HepG2 (cell line): Measurements from ENCODE around the gene DIPK1A. TPM values are rescaled to one million over a fixed set of nuclear protein-coding genes. Genes with fewer than 3 reads are reported as not detected.

ENCODE experiments used
- ATAC-seq: fragments of 200-7000 bp; cut with Tn5 transposase; 3 replicates; pipeline ENCODE4 v1.9.1; 2020; ENCODE audit warnings: mild to moderate bottlenecking, moderate library complexity
- BruUV-seq: library from RNA; stranded (reverse); fragments of 400-500 nt; replicated peaks from 2 replicates; lab custom pipeline; 2021; lab: Mats Ljungman, UMichigan
- CTCF ChIA-PET: fragments of 300-600 bp; formaldehyde crosslinking; extraction: SDS; loops from one replicate; lab custom pipeline; 2021; ENCODE audit warnings: low total read pairs, inconsistent platforms, low intra/inter-chr PET ratio; lab: Yijun Ruan, JAX
- POLR2A ChIA-PET: fragments of 350-600 bp; sonication (Branson Sonifier 250); formaldehyde crosslinking; loops from one replicate; lab custom pipeline; 2020; ENCODE audit warnings: antibody characterized with exemption, inconsistent platforms; lab: Yijun Ruan, JAX
- DNase-seq: peaks from one replicate; pipeline ENCODE4 v3.0.0-alpha.2; 2015; ENCODE audit warnings: low spot score
- FAIRE-seq: peaks from 3 replicates; lab custom pipeline; 2011; peaks lifted over from hg19 to GRCh38; lab: Jason Lieb, UNC
- H2AFZ ChIP-seq: one replicate; pipeline ENCODE4 v1.6.1; 2011; ENCODE audit warnings: low read length, inconsistent platforms
- H3K27ac ChIP-seq: fragments of 300-600 bp; 3 replicates; pipeline ENCODE4 v1.8.0; 2011; ENCODE audit warnings: mixed run types, mild to moderate bottlenecking, mixed read lengths, low read length, inconsistent platforms; ENCODE audit not compliant: insufficient read depth; ENCODE audit errors: extremely low read length
- H3K27me3 ChIP-seq, 2 experiments: fragments of 200-600 bp in 1 of 2; 2 replicates in 1 of 2; 3 replicates in 1 of 2; pipeline versions ENCODE4 v1.6.0 to v1.8.0; 2011; ENCODE audit warnings: low read length in 2 of 2, mild to moderate bottlenecking in 2 of 2, moderate library complexity in 2 of 2, inconsistent platforms in 1 of 2; ENCODE audit not compliant: insufficient read depth in 2 of 2, control insufficient read depth in 1 of 2
- H3K36me3 ChIP-seq, 2 experiments: fragments of 200-600 bp in 1 of 2; replicated peaks in 1 of 2; 2 replicates in 1 of 2; 3 replicates in 1 of 2; pipeline versions ENCODE4 v1.5.1 to v1.8.0; 2011; ENCODE audit warnings: low read length in 2 of 2, inconsistent platforms in 1 of 2; ENCODE audit not compliant: insufficient read depth in 2 of 2, control insufficient read depth in 1 of 2
- H3K4me1 ChIP-seq: 2 replicates; pipeline ENCODE4 v1.5.1; 2012; ENCODE audit warnings: low read length, inconsistent platforms; ENCODE audit not compliant: insufficient read depth
- H3K4me2 ChIP-seq: 2 replicates; pipeline ENCODE4 v1.6.0; 2011; ENCODE audit warnings: low read depth, low read length, inconsistent platforms
- H3K4me3 ChIP-seq, 3 experiments: fragments of 200-600 bp in 1 of 3; sonication (generic), shearing (Covaris generic) in 1 of 3; replicated peaks in 1 of 3; 2 replicates each; pipeline ENCODE4 v1.5.1; 2011 to 2016; ENCODE audit warnings: low read length in 3 of 3, inconsistent platforms in 2 of 3, low read depth in 2 of 3, mild to moderate bottlenecking in 2 of 3, control low read depth in 1 of 3, mixed read lengths in 1 of 3; ENCODE audit not compliant: insufficient read depth in 1 of 3
- H3K79me2 ChIP-seq: one replicate; pipeline ENCODE4 v1.6.1; 2011; ENCODE audit warnings: low read length, inconsistent platforms; ENCODE audit not compliant: insufficient read depth
- H3K9ac ChIP-seq: 2 replicates; pipeline ENCODE4 v1.6.0; 2011; ENCODE audit warnings: mild to moderate bottlenecking, low read depth, low read length, inconsistent platforms; ENCODE audit not compliant: insufficient read depth
- H3K9me3 ChIP-seq: 2 replicates; pipeline ENCODE4 v1.5.1; 2012; ENCODE audit warnings: mild to moderate bottlenecking, low read length
- H4K20me1 ChIP-seq: 2 replicates; pipeline ENCODE4 v1.6.0; 2011; ENCODE audit warnings: inconsistent platforms, mild to moderate bottlenecking, low read length, moderate library complexity; ENCODE audit not compliant: insufficient read depth
- FLYWCH1 ChIP-seq: sonication (generic); formaldehyde crosslinking; IDR thresholded peaks from 2 replicates; pipeline ENCODE4 v1.8.1; 2023; ENCODE audit warnings: mild to moderate bottlenecking, missing genetic modification reagents
- JDP2 ChIP-seq: sonication (generic); formaldehyde crosslinking; IDR thresholded peaks from 2 replicates; pipeline ENCODE4 v1.8.1; 2022; ENCODE audit warnings: missing genetic modification reagents, borderline replicate concordance
- MATR3 ChIP-seq: sonication (generic); formaldehyde crosslinking; IDR thresholded peaks from 2 replicates; pipeline ENCODE4 v1.4.0; 2020; ENCODE audit warnings: missing genetic modification reagents
- MIER3 ChIP-seq: IDR thresholded peaks from 2 replicates; pipeline ENCODE4 v1.6.1; 2016; ENCODE audit warnings: missing compliant biosample characterization, borderline replicate concordance
- MTF2 ChIP-seq: sonication (generic); formaldehyde crosslinking; IDR thresholded peaks from 2 replicates; pipeline ENCODE4 v1.5.0; 2020; ENCODE audit warnings: missing genetic modification reagents, borderline replicate concordance
- PAX8 ChIP-seq: sonication (generic); formaldehyde crosslinking; IDR thresholded peaks from 2 replicates; pipeline ENCODE4 v1.8.0; 2022; ENCODE audit warnings: mild to moderate bottlenecking, missing genetic modification reagents, borderline replicate concordance
- PHF5A ChIP-seq: IDR thresholded peaks from one replicate; pipeline ENCODE4 v1.6.1; 2018; ENCODE audit warnings: low read depth, missing genetic modification reagents; ENCODE audit not compliant: unreplicated experiment
- RARA ChIP-seq: IDR thresholded peaks from 2 replicates; pipeline ENCODE4 v1.6.1; 2016; ENCODE audit warnings: missing genetic modification reagents, missing compliant biosample characterization
- RBFOX2 ChIP-seq: fragments of 200-400 bp; formaldehyde crosslinking; IDR thresholded peaks from 2 replicates; pipeline ENCODE4 v1.6.1; 2017; ENCODE audit warnings: low read depth, mild to moderate bottlenecking, low read length
- REL ChIP-seq: sonication (generic); formaldehyde crosslinking; conservative IDR thresholded peaks from 2 replicates; pipeline ENCODE4 v1.8.0; 2022; ENCODE audit warnings: mild to moderate bottlenecking, missing genetic modification reagents, moderate library complexity
- THAP11 ChIP-seq: IDR thresholded peaks from 2 replicates; pipeline ENCODE4 v1.6.1; 2016; ENCODE audit warnings: missing biosample characterization, missing genetic modification reagents
- ZC3H4 ChIP-seq: sonication (generic); formaldehyde crosslinking; IDR thresholded peaks from 2 replicates; pipeline ENCODE4 v1.4.0; 2020; ENCODE audit warnings: missing genetic modification reagents, borderline replicate concordance
- ZNF329 ChIP-seq: sonication (generic); formaldehyde crosslinking; IDR thresholded peaks from 2 replicates; pipeline ENCODE4 v1.9.0; 2021; ENCODE audit warnings: low read depth, mild to moderate bottlenecking, missing genetic modification reagents
- ZNF354B ChIP-seq: sonication (generic); formaldehyde crosslinking; IDR thresholded peaks from 2 replicates; pipeline ENCODE4 v1.8.0; 2022; ENCODE audit warnings: mild to moderate bottlenecking, missing genetic modification reagents
- ZNF441 ChIP-seq: sonication (generic); formaldehyde crosslinking; IDR thresholded peaks from 2 replicates; pipeline ENCODE4 v1.7.0; 2021; ENCODE audit warnings: missing genetic modification reagents, borderline replicate concordance
- ZNF556 ChIP-seq: sonication (generic); formaldehyde crosslinking; IDR thresholded peaks from 2 replicates; pipeline ENCODE4 v1.4.0; 2020; ENCODE audit warnings: mild to moderate bottlenecking, missing genetic modification reagents, borderline replicate concordance
- ZNF577 ChIP-seq: sonication (generic); formaldehyde crosslinking; IDR thresholded peaks from 2 replicates; pipeline ENCODE4 v1.4.0; 2020; ENCODE audit warnings: mild to moderate bottlenecking, low read depth, missing genetic modification reagents, borderline replicate concordance
- ZNF737 ChIP-seq: sonication (generic); formaldehyde crosslinking; IDR thresholded peaks from 2 replicates; pipeline ENCODE4 v1.5.0; 2020; ENCODE audit warnings: missing genetic modification reagents, mild to moderate bottlenecking, borderline replicate concordance
- ZNF839 ChIP-seq: sonication (generic); formaldehyde crosslinking; IDR thresholded peaks from 2 replicates; pipeline ENCODE4 v1.4.0; 2020; ENCODE audit warnings: missing genetic modification reagents, mild to moderate bottlenecking, borderline replicate concordance
- WGBS: methylation state at CpG from one replicate; pipeline ENCODE4 v1.1.6; 2017; ENCODE audit warnings: low lambda C conversion rate; 5-methylcytosine and 5-hydroxymethylcytosine counted together
- in situ Hi-C: cut with HindIII; loops from 2 replicates; pipeline ENCODE4 v1.10.0; 2017; ENCODE audit warnings: low pct_unique_long_range_greater_than_20kb; ENCODE audit not compliant: extremely low pct_ligation_motif_present
- intact Hi-C: fragments of 100-400 bp; cut with micrococcal nuclease; formaldehyde crosslinking; loops from one replicate; pipeline ENCODE4 v1.10.0; 2022; ENCODE audit not compliant: unreplicated experiment
- polyA plus RNA-seq, 8 experiments: library from polyadenylated mRNA; depleted of rRNA in 3 of 8; stranded (reverse) in 7 of 8; unstranded in 1 of 8; fragments of >200 nt; fragmentation: Illumina TruSeq in 4 of 8; extraction: Trizol in 4 of 8; gene quantifications; 2 replicates each; pipeline versions ENCODE4 v1.2.1 to v1.2.3, GENCODE V29; 2011 to 2016; ENCODE audit warnings: low read depth in 4 of 8, missing spikeins in 1 of 8, mixed read lengths in 1 of 8; ENCODE audit not compliant: insufficient read depth in 1 of 8
- total RNA-seq, 5 experiments: library from RNA; depleted of rRNA; stranded (reverse); fragments of >200 nt; fragmentation: Illumina TruSeq; extraction: Trizol; gene quantifications; 2 replicates each; pipeline ENCODE4 v1.2.3, GENCODE V29; 2016; ENCODE audit warnings: low read depth in 1 of 5
- TF ChIP-seq, protein P1 (sequence below): sonication (generic); formaldehyde crosslinking; IDR thresholded peaks from 2 replicates; pipeline ENCODE4 v1.5.1; 2020; ENCODE audit warnings: mild to moderate bottlenecking, missing genetic modification reagents, borderline replicate concordance

Gene DIPK1A
- total and polyA plus RNA-seq, 2 of the 13 experiments (the other 11 are each of a cell fraction or from before 2014, with no cell fraction given), result 8.4 TPM

GRCh38 chr1:92792340-92792782 is 168.9 kb downstream of the DIPK1A start:
- Histone ChIP-seq H3K9ac (no peak overlapping the region), H4K20me1 (no peaks in the 10 kb centered on the region), H3K36me3 (no peaks in the 10 kb centered on the region), H2AFZ (no peak overlapping the region), H3K4me3 (no peak overlapping the region), H3K4me1 (peaks cover 18% of the 10 kb centered on the region), H3K9me3 (no peaks in the 10 kb centered on the region), H3K27ac (no peak overlapping the region), H3K4me2 (no peak overlapping the region), H3K27me3 (no peaks in the 10 kb centered on the region; a peak in 1 of 5 replicates), H3K79me2 (no peaks in the 10 kb centered on the region)
- intact Hi-C loops, result no loop called here
- POLR2A ChIA-PET, result no interaction called here
- FAIRE-seq (no peak), DNase-seq (no peak), ATAC-seq (no peak)
- in situ Hi-C loops, result no loop called here
- no TSS peak for BruUV-seq
- CTCF ChIA-PET, result no interaction called here
- no peak for TF ChIP-seq PAX8
- TF ChIP-seq MATR3 (CRISPR knock-in tag), result no peak
- TF ChIP-seq ZNF441 (CRISPR knock-in tag), result no peak
- TF ChIP-seq FLYWCH1 (CRISPR knock-in tag), result no peak
- no peak for TF ChIP-seq ZNF737
- no peak for TF ChIP-seq REL
- no peak for TF ChIP-seq ZNF556
- no peak for TF ChIP-seq MTF2 (CRISPR knock-in tag)
- TF ChIP-seq, protein P1, sequence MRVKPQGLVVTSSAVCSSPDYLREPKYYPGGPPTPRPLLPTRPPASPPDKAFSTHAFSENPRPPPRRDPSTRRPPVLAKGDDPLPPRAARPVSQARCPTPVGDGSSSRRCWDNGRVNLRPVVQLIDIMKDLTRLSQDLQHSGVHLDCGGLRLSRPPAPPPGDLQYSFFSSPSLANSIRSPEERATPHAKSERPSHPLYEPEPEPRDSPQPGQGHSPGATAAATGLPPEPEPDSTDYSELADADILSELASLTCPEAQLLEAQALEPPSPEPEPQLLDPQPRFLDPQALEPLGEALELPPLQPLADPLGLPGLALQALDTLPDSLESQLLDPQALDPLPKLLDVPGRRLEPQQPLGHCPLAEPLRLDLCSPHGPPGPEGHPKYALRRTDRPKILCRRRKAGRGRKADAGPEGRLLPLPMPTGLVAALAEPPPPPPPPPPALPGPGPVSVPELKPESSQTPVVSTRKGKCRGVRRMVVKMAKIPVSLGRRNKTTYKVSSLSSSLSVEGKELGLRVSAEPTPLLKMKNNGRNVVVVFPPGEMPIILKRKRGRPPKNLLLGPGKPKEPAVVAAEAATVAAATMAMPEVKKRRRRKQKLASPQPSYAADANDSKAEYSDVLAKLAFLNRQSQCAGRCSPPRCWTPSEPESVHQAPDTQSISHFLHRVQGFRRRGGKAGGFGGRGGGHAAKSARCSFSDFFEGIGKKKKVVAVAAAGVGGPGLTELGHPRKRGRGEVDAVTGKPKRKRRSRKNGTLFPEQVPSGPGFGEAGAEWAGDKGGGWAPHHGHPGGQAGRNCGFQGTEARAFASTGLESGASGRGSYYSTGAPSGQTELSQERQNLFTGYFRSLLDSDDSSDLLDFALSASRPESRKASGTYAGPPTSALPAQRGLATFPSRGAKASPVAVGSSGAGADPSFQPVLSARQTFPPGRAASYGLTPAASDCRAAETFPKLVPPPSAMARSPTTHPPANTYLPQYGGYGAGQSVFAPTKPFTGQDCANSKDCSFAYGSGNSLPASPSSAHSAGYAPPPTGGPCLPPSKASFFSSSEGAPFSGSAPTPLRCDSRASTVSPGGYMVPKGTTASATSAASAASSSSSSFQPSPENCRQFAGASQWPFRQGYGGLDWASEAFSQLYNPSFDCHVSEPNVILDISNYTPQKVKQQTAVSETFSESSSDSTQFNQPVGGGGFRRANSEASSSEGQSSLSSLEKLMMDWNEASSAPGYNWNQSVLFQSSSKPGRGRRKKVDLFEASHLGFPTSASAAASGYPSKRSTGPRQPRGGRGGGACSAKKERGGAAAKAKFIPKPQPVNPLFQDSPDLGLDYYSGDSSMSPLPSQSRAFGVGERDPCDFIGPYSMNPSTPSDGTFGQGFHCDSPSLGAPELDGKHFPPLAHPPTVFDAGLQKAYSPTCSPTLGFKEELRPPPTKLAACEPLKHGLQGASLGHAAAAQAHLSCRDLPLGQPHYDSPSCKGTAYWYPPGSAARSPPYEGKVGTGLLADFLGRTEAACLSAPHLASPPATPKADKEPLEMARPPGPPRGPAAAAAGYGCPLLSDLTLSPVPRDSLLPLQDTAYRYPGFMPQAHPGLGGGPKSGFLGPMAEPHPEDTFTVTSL (CRISPR knock-in tag), result no peak
- TF ChIP-seq ZNF577 (CRISPR knock-in tag), result no peak
- TF ChIP-seq ZC3H4 (CRISPR knock-in tag), result no peak
- TF ChIP-seq ZNF839 (CRISPR knock-in tag), result no peak
- no peak for TF ChIP-seq RARA (CRISPR knock-in tag)
- TF ChIP-seq THAP11 (CRISPR knock-in tag), result no peak
- TF ChIP-seq PHF5A (CRISPR knock-in tag), result no peak
- no peak for TF ChIP-seq ZNF354B (CRISPR knock-in tag)
- TF ChIP-seq ZNF329 (CRISPR knock-in tag), result no peak
- TF ChIP-seq MIER3 (CRISPR knock-in tag), result no peak
- no peak for TF ChIP-seq RBFOX2
- TF ChIP-seq JDP2 (CRISPR knock-in tag), result no peak
- 61% methylated on average over 3 of the region's 3 CpGs for WGBS
